Activated CD4-positive, alpha-beta T cell treated with anti-CD3 and anti-CD28 coated beads, Interleukin-10, Interleukin-2, amounts not matched to agents 100 ng/mL and 50 ng/mL, durations not matched to agents 16 hours and 8 hours (primary cell): ENCODE results near the gene HOXB7.

Source experiments
- DNase-seq: peaks from one replicate; pipeline ENCODE4 v3.0.0-alpha.2; 2020

Gene HOXB7

GRCh38 chr17:48565022-48565554 is 45.7 kb downstream of the HOXB7 start:
- no peak for DNase-seq

- DNase-seq, result no peak
These were observed 46.4 kb downstream of the HOXB7 start for GRCh38 chr17:48564188-48565021.

GRCh38 chr17:48563867-48564187 is 47.0 kb downstream of the HOXB7 start:
- DNase-seq, result no peak

GRCh38 chr17:48563385-48563838 is 47.4 kb downstream of the HOXB7 start:
- no peak for DNase-seq

GRCh38 chr17:48562934-48563333 is 47.9 kb downstream of the HOXB7 start:
- no peak for DNase-seq

- DNase-seq, result no peak
These were observed 48.7 kb downstream of the HOXB7 start for GRCh38 chr17:48561884-48562810.

GRCh38 chr17:48559840-48560817 is 50.7 kb downstream of the HOXB7 start:
- DNase-seq, result no peak

- no peak for DNase-seq
These were observed 51.5 kb downstream of the HOXB7 start for GRCh38 chr17:48559122-48559839.

- DNase-seq, result no peak
These were observed 52.0 kb downstream of the HOXB7 start for GRCh38 chr17:48558831-48559121.

- DNase-seq, result no peak
These were observed 52.6 kb downstream of the HOXB7 start for GRCh38 chr17:48558057-48558830.
